ENCODE data around the gene STX12. TPM values are rescaled to one million over a fixed set of nuclear protein-coding genes. Genes with fewer than 3 reads are reported as not detected.
"Not testable (repeated sequence)": the region's sequence is repeated elsewhere in the genome, so short reads cannot be mapped to it uniquely, and the experiment has no call there.

The STX12 gene
- total and polyA plus RNA-seq, 4 donors: 32.5 to 94.0 (median 72.9) TPM

- Histone ChIP-seq H3K9me3 (ENCODE audit: control insufficient read depth in 4 of 4, insufficient read depth in 3 of 4, low read length in 3 of 4) (no peaks in the 10 kb centered on the region), H3K27me3 (ENCODE audit: control insufficient read depth in 3 of 3, insufficient read depth in 3 of 3, low read length in 2 of 3) (no peaks in the 10 kb centered on the region), H3K27ac (ENCODE audit: low read depth in 1 of 2, low read length in 1 of 2) (peak overlapping the region; percentile 7 to 92), H3K4me3 (no peak overlapping the region), H3K36me3 (ENCODE audit: control insufficient read depth in 4 of 4, insufficient read depth in 4 of 4, low read length in 4 of 4) (peaks cover 0 to 4% (median 1%) of the 10 kb centered on the region in 4 donors), H3K4me1 (ENCODE audit: control insufficient read depth in 5 of 5, insufficient read depth in 5 of 5, low read length in 5 of 5) (peaks cover 0 to 13% (median 8%) of the 10 kb centered on the region in 5 donors), H3K9ac (ENCODE audit: insufficient read depth in 1 of 2, low read length in 2 of 2) (peak overlapping the region in 1 of 2 donors; percentile 78)
- TF ChIP-seq CTCF (IDR thresholded peaks at IDR 0.05; ENCODE audit: control extremely low read depth, extremely low read depth): no peak
- DNase-seq (peak in 2 of 3 donors; percentile 27 to 44), ATAC-seq (ENCODE audit: insufficient read depth, low FRiP score) (no peak)
- 17 to 24% methylated on average over 18 of the region's 18 CpGs for WGBS, 2 donors
Observed at GRCh38 chr1:27772036-27772931, 735 bp upstream of the STX12 start.

- ATAC-seq (ENCODE audit: insufficient read depth, low FRiP score) (peak; percentile 8), DNase-seq (peak in 2 of 3 donors; percentile 37 to 52)
- no peak for TF ChIP-seq CTCF (IDR thresholded peaks at IDR 0.05; ENCODE audit: control extremely low read depth, extremely low read depth)
- peaks cover 0 to 13% (median 8%) of the 10 kb centered on the region in 5 donors for H3K4me1 ChIP-seq (ENCODE audit: control insufficient read depth in 5 of 5, insufficient read depth in 5 of 5, low read length in 5 of 5)
- no peaks in the 10 kb centered on the region for H3K27me3 ChIP-seq (ENCODE audit: control insufficient read depth in 3 of 3, insufficient read depth in 3 of 3, low read length in 2 of 3)
- peaks cover 0 to 4% (median 3%) of the 10 kb centered on the region in 4 donors for H3K36me3 ChIP-seq (ENCODE audit: control insufficient read depth in 4 of 4, insufficient read depth in 4 of 4, low read length in 4 of 4)
- no peaks in the 10 kb centered on the region for H3K9me3 ChIP-seq (ENCODE audit: control insufficient read depth in 4 of 4, insufficient read depth in 3 of 4, low read length in 3 of 4)
- WGBS, 2 donors: 23 to 30% methylated on average over 3 of the region's 3 CpGs
- H3K4me3 ChIP-seq: peak overlapping the region; percentile 95
- peak overlapping the region; percentile 97 for H3K27ac ChIP-seq (ENCODE audit: low read depth in 1 of 2, low read length in 1 of 2)
- H3K9ac ChIP-seq (ENCODE audit: insufficient read depth in 1 of 2, low read length in 2 of 2): peak overlapping the region; percentile 80 to 85
Observed at GRCh38 chr1:27773826-27774445, 917 bp downstream of the STX12 start.

- H3K4me3 ChIP-seq: no peak overlapping the region
- peak overlapping the region in 1 of 2 donors; percentile 80 for H3K9ac ChIP-seq (ENCODE audit: insufficient read depth in 1 of 2, low read length in 2 of 2)
- DNase-seq (no peak), ATAC-seq (ENCODE audit: insufficient read depth, low FRiP score) (no peak)
- 70 to 87% methylated on average over 2 of the region's 2 CpGs for WGBS, 2 donors
- H3K9me3 ChIP-seq (ENCODE audit: control insufficient read depth in 4 of 4, insufficient read depth in 3 of 4, low read length in 3 of 4): no peaks in the 10 kb centered on the region
- H3K36me3 ChIP-seq (ENCODE audit: control insufficient read depth in 4 of 4, insufficient read depth in 4 of 4, low read length in 4 of 4): peaks cover 0 to 4% (median 3%) of the 10 kb centered on the region in 4 donors
- no peak for TF ChIP-seq CTCF (IDR thresholded peaks at IDR 0.05; ENCODE audit: control extremely low read depth, extremely low read depth)
- H3K4me1 ChIP-seq (ENCODE audit: control insufficient read depth in 5 of 5, insufficient read depth in 5 of 5, low read length in 5 of 5): peaks cover 0 to 13% (median 8%) of the 10 kb centered on the region in 5 donors
- H3K27ac ChIP-seq (ENCODE audit: low read depth in 1 of 2, low read length in 1 of 2): no peak overlapping the region
- H3K27me3 ChIP-seq (ENCODE audit: control insufficient read depth in 3 of 3, insufficient read depth in 3 of 3, low read length in 2 of 3): no peaks in the 10 kb centered on the region
Observed at GRCh38 chr1:27774654-27775053, 1.6 kb downstream of the STX12 start.

GRCh38 chr1:27775336-27775735 lies 2.3 kb downstream of the STX12 start:
- not testable (repeated sequence) for H3K9me3 ChIP-seq (ENCODE audit: control insufficient read depth in 4 of 4, insufficient read depth in 3 of 4, low read length in 3 of 4); H3K27ac ChIP-seq (ENCODE audit: low read depth in 1 of 2, low read length in 1 of 2); H3K27me3 ChIP-seq (ENCODE audit: control insufficient read depth in 3 of 3, insufficient read depth in 3 of 3, low read length in 2 of 3); H3K36me3 ChIP-seq (ENCODE audit: control insufficient read depth in 4 of 4, insufficient read depth in 4 of 4, low read length in 4 of 4); H3K4me3 ChIP-seq; DNase-seq; ATAC-seq (ENCODE audit: insufficient read depth, low FRiP score)
- H3K9ac ChIP-seq (ENCODE audit: insufficient read depth in 1 of 2, low read length in 2 of 2): peak overlapping the region in 1 of 2 donors; percentile 11
- H3K4me1 ChIP-seq (ENCODE audit: control insufficient read depth in 5 of 5, insufficient read depth in 5 of 5, low read length in 5 of 5): peaks cover 0 to 13% (median 8%) of the 10 kb centered on the region in 5 donors
- WGBS, 2 donors: 73 to 85% methylated on average over 3 of the region's 3 CpGs

GRCh38 chr1:27776276-27776675 lies 3.3 kb downstream of the STX12 start:
- peaks cover 0 to 13% (median 8%) of the 10 kb centered on the region in 5 donors for H3K4me1 ChIP-seq (ENCODE audit: control insufficient read depth in 5 of 5, insufficient read depth in 5 of 5, low read length in 5 of 5)
- H3K9me3 ChIP-seq (ENCODE audit: control insufficient read depth in 4 of 4, insufficient read depth in 3 of 4, low read length in 3 of 4); ATAC-seq (ENCODE audit: insufficient read depth, low FRiP score): not testable (repeated sequence)

More at GRCh38 chr1:27776276-27776675, 3.3 kb downstream of the STX12 start:
- not testable (repeated sequence) for H3K4me3 ChIP-seq; H3K27ac ChIP-seq (ENCODE audit: low read depth in 1 of 2, low read length in 1 of 2); H3K36me3 ChIP-seq (ENCODE audit: control insufficient read depth in 4 of 4, insufficient read depth in 4 of 4, low read length in 4 of 4); H3K27me3 ChIP-seq (ENCODE audit: control insufficient read depth in 3 of 3, insufficient read depth in 3 of 3, low read length in 2 of 3); DNase-seq
- H3K9ac ChIP-seq (ENCODE audit: insufficient read depth in 1 of 2, low read length in 2 of 2): peak overlapping the region in 1 of 2 donors; percentile 5
